SJSA1 (cell line): ENCODE results near the gene PIP5K1C. TPM values are rescaled to one million over a fixed set of nuclear protein-coding genes. Genes with fewer than 3 reads are reported as not detected.

Source experiments
- DNase-seq, 2 experiments: peaks; one replicate each; pipeline ENCODE4 v3.0.0-alpha.2; 2015 to 2020; ENCODE audit warnings: low spot score in 2 of 2, low read depth in 1 of 2
- H3K27ac ChIP-seq: fragments of 250-450 bp; sonication (Bioruptor Pico); 2 replicates; pipeline ENCODE4 v1.5.1; 2020; ENCODE audit warnings: mild to moderate bottlenecking, moderate library complexity
- H3K27me3 ChIP-seq: fragments of 250-450 bp; sonication (Bioruptor Pico); replicated peaks from 2 replicates; pipeline ENCODE4 v1.5.1; 2020; ENCODE audit warnings: mild to moderate bottlenecking, moderate library complexity
- H3K36me3 ChIP-seq: fragments of 250-450 bp; sonication (Bioruptor Pico); 2 replicates; pipeline ENCODE4 v1.5.1; 2020; ENCODE audit warnings: mild to moderate bottlenecking
- H3K4me1 ChIP-seq: fragments of 250-450 bp; sonication (Bioruptor Pico); replicated peaks from 2 replicates; pipeline ENCODE4 v1.6.1; 2021; ENCODE audit warnings: mild to moderate bottlenecking
- H3K4me3 ChIP-seq: fragments of 250-450 bp; sonication (Bioruptor Pico); 2 replicates; pipeline ENCODE4 v1.5.1; 2020; ENCODE audit warnings: mild to moderate bottlenecking
- H3K9me3 ChIP-seq: fragments of 250-450 bp; sonication (Bioruptor Pico); replicated peaks from 2 replicates; pipeline ENCODE4 v1.5.1; 2020; ENCODE audit warnings: mild to moderate bottlenecking
- total RNA-seq: library from RNA; depleted of rRNA; stranded (reverse); fragments of >200 nt; shearing (Covaris generic); gene quantifications from 2 replicates; pipeline ENCODE4 v1.2.3, GENCODE V29; 2014

Gene PIP5K1C
- total RNA-seq, 1 experiment from 2014 or later: 15.9 TPM

- DNase-seq: no peak
Observed at GRCh38 chr19:3730457-3730958, 30.2 kb upstream of the PIP5K1C start.

GRCh38 chr19:3725640-3726310, 25.5 kb upstream of the PIP5K1C start:
- H3K4me3 ChIP-seq: no peak overlapping the region
- H3K27me3 ChIP-seq: peaks cover 36% of the 10 kb centered on the region
- no peak overlapping the region for H3K27ac ChIP-seq
- no peak for DNase-seq
- peaks cover 3% of the 10 kb centered on the region; the same call in 1 of the 2 replicates for H3K9me3 ChIP-seq
- H3K4me1 ChIP-seq: peaks cover 19% of the 10 kb centered on the region
- no peaks in the 10 kb centered on the region for H3K36me3 ChIP-seq

More at GRCh38 chr19:3730457-3730958, 30.2 kb upstream of the PIP5K1C start:
- H3K4me1 ChIP-seq: peaks cover 12% of the 10 kb centered on the region
- no peaks in the 10 kb centered on the region for H3K36me3 ChIP-seq
- no peak overlapping the region for H3K27ac ChIP-seq
- no peaks in the 10 kb centered on the region for H3K9me3 ChIP-seq
- no peaks in the 10 kb centered on the region for H3K27me3 ChIP-seq
- H3K4me3 ChIP-seq: no peak overlapping the region

- Histone ChIP-seq H3K4me1 (peaks cover 19% of the 10 kb centered on the region), H3K9me3 (peaks cover 3% of the 10 kb centered on the region; the same call in 1 of the 2 replicates)
- no peak for DNase-seq
Observed at GRCh38 chr19:3725121-3725520, 24.9 kb upstream of the PIP5K1C start.

GRCh38 chr19:3723883-3724282, 23.6 kb upstream of the PIP5K1C start:
- Histone ChIP-seq H3K4me3 (no peak overlapping the region), H3K36me3 (no peaks in the 10 kb centered on the region), H3K27me3 (peaks cover 48% of the 10 kb centered on the region), H3K4me1 (peaks cover 19% of the 10 kb centered on the region), H3K27ac (no peak overlapping the region), H3K9me3 (peaks cover 3% of the 10 kb centered on the region; the same call in 1 of the 2 replicates)
- DNase-seq: no peak

More at GRCh38 chr19:3725121-3725520, 24.9 kb upstream of the PIP5K1C start:
- peaks cover 42% of the 10 kb centered on the region for H3K27me3 ChIP-seq
- no peaks in the 10 kb centered on the region for H3K36me3 ChIP-seq
- H3K4me3 ChIP-seq: no peak overlapping the region
- no peak overlapping the region for H3K27ac ChIP-seq

GRCh38 chr19:3723110-3723488, 22.8 kb upstream of the PIP5K1C start:
- H3K36me3 ChIP-seq: no peaks in the 10 kb centered on the region
- H3K27ac ChIP-seq: no peak overlapping the region
- peaks cover 3% of the 10 kb centered on the region; the same call in 1 of the 2 replicates for H3K9me3 ChIP-seq
- H3K4me1 ChIP-seq: peaks cover 13% of the 10 kb centered on the region
- DNase-seq: no peak
- H3K4me3 ChIP-seq: no peak overlapping the region
- peaks cover 48% of the 10 kb centered on the region for H3K27me3 ChIP-seq

GRCh38 chr19:3722443-3723109, 22.3 kb upstream of the PIP5K1C start:
- H3K4me1 ChIP-seq: peaks cover 8% of the 10 kb centered on the region
- no peak for DNase-seq
- peaks cover 48% of the 10 kb centered on the region for H3K27me3 ChIP-seq
- H3K27ac ChIP-seq: no peak overlapping the region
- no peak overlapping the region for H3K4me3 ChIP-seq
- H3K9me3 ChIP-seq: peaks cover 3% of the 10 kb centered on the region; the same call in 1 of the 2 replicates
- H3K36me3 ChIP-seq: no peaks in the 10 kb centered on the region

- Histone ChIP-seq H3K36me3 (no peaks in the 10 kb centered on the region), H3K4me1 (peaks cover 7% of the 10 kb centered on the region), H3K27ac (no peak overlapping the region), H3K27me3 (peaks cover 48% of the 10 kb centered on the region), H3K4me3 (no peak overlapping the region), H3K9me3 (peaks cover 3% of the 10 kb centered on the region; the same call in 1 of the 2 replicates)
- no peak for DNase-seq
Observed at GRCh38 chr19:3721887-3722442, 21.7 kb upstream of the PIP5K1C start.

GRCh38 chr19:3721131-3721886, 21.0 kb upstream of the PIP5K1C start:
- Histone ChIP-seq H3K4me1 (peaks cover 7% of the 10 kb centered on the region), H3K4me3 (no peak overlapping the region)
- peak; percentile 72 to 81 for DNase-seq

GRCh38 chr19:3720349-3720917, 20.2 kb upstream of the PIP5K1C start:
- H3K4me3 ChIP-seq: no peak overlapping the region
- no peak for DNase-seq
- H3K27ac ChIP-seq: no peak overlapping the region
- H3K36me3 ChIP-seq: no peaks in the 10 kb centered on the region
- H3K27me3 ChIP-seq: peaks cover 48% of the 10 kb centered on the region
- H3K4me1 ChIP-seq: peaks cover 7% of the 10 kb centered on the region
- peaks cover 3% of the 10 kb centered on the region; the same call in 1 of the 2 replicates for H3K9me3 ChIP-seq

More at GRCh38 chr19:3721131-3721886, 21.0 kb upstream of the PIP5K1C start:
- peaks cover 3% of the 10 kb centered on the region; the same call in 1 of the 2 replicates for H3K9me3 ChIP-seq
- H3K27ac ChIP-seq: no peak overlapping the region
- H3K36me3 ChIP-seq: no peaks in the 10 kb centered on the region
- peaks cover 48% of the 10 kb centered on the region for H3K27me3 ChIP-seq

- H3K36me3 ChIP-seq: no peaks in the 10 kb centered on the region
- no peak overlapping the region for H3K27ac ChIP-seq
- no peak overlapping the region for H3K4me3 ChIP-seq
- no peak for DNase-seq
- peaks cover 43% of the 10 kb centered on the region for H3K27me3 ChIP-seq
- H3K9me3 ChIP-seq: peaks cover 3% of the 10 kb centered on the region; the same call in 1 of the 2 replicates
- peaks cover 7% of the 10 kb centered on the region for H3K4me1 ChIP-seq
Observed at GRCh38 chr19:3719868-3720267, 19.6 kb upstream of the PIP5K1C start.

GRCh38 chr19:3716147-3716668, 15.9 kb upstream of the PIP5K1C start:
- H3K36me3 ChIP-seq: no peaks in the 10 kb centered on the region
- no peak for DNase-seq
- peaks cover 3% of the 10 kb centered on the region for H3K4me1 ChIP-seq

GRCh38 chr19:3712663-3713611, 12.7 kb upstream of the PIP5K1C start:
- Histone ChIP-seq H3K4me1 (no peaks in the 10 kb centered on the region), H3K36me3 (no peaks in the 10 kb centered on the region), H3K4me3 (no peak overlapping the region), H3K27ac (no peak overlapping the region), H3K27me3 (0 out of 2 replicates have a peak, but pooled peaks cover 4% of the 10 kb centered on the region), H3K9me3 (no peaks in the 10 kb centered on the region)
- no peak for DNase-seq

More at GRCh38 chr19:3716147-3716668, 15.9 kb upstream of the PIP5K1C start:
- Histone ChIP-seq H3K9me3 (peaks cover 3% of the 10 kb centered on the region; the same call in 1 of the 2 replicates), H3K27ac (no peak overlapping the region), H3K4me3 (no peak overlapping the region), H3K27me3 (peaks cover 17% of the 10 kb centered on the region)
